Rectal smooth muscle tissue (tissue), 1 donor: Measurements from ENCODE around the gene PCCA.

Source experiments
- H3K27ac ChIP-seq: one replicate; pipeline ENCODE4 v1.7.0; 2013; ENCODE audit warnings: low read depth, low read length, inconsistent platforms
- H3K27me3 ChIP-seq: one replicate; pipeline ENCODE4 v1.7.0; 2013; ENCODE audit warnings: low read length; ENCODE audit not compliant: control insufficient read depth, insufficient read depth
- H3K36me3 ChIP-seq: one replicate; pipeline ENCODE4 v1.7.0; 2013; ENCODE audit warnings: low read length; ENCODE audit not compliant: control insufficient read depth, insufficient read depth
- H3K4me1 ChIP-seq: one replicate; pipeline ENCODE4 v1.7.0; 2013; ENCODE audit warnings: low read length; ENCODE audit not compliant: control insufficient read depth, insufficient read depth
- H3K4me3 ChIP-seq: one replicate; pipeline ENCODE4 v1.7.0; 2013; ENCODE audit warnings: low read length
- H3K9ac ChIP-seq: one replicate; pipeline ENCODE4 v1.7.0; 2013; ENCODE audit warnings: low read length

The PCCA gene, protein sequence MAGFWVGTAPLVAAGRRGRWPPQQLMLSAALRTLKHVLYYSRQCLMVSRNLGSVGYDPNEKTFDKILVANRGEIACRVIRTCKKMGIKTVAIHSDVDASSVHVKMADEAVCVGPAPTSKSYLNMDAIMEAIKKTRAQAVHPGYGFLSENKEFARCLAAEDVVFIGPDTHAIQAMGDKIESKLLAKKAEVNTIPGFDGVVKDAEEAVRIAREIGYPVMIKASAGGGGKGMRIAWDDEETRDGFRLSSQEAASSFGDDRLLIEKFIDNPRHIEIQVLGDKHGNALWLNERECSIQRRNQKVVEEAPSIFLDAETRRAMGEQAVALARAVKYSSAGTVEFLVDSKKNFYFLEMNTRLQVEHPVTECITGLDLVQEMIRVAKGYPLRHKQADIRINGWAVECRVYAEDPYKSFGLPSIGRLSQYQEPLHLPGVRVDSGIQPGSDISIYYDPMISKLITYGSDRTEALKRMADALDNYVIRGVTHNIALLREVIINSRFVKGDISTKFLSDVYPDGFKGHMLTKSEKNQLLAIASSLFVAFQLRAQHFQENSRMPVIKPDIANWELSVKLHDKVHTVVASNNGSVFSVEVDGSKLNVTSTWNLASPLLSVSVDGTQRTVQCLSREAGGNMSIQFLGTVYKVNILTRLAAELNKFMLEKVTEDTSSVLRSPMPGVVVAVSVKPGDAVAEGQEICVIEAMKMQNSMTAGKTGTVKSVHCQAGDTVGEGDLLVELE

DNA sequence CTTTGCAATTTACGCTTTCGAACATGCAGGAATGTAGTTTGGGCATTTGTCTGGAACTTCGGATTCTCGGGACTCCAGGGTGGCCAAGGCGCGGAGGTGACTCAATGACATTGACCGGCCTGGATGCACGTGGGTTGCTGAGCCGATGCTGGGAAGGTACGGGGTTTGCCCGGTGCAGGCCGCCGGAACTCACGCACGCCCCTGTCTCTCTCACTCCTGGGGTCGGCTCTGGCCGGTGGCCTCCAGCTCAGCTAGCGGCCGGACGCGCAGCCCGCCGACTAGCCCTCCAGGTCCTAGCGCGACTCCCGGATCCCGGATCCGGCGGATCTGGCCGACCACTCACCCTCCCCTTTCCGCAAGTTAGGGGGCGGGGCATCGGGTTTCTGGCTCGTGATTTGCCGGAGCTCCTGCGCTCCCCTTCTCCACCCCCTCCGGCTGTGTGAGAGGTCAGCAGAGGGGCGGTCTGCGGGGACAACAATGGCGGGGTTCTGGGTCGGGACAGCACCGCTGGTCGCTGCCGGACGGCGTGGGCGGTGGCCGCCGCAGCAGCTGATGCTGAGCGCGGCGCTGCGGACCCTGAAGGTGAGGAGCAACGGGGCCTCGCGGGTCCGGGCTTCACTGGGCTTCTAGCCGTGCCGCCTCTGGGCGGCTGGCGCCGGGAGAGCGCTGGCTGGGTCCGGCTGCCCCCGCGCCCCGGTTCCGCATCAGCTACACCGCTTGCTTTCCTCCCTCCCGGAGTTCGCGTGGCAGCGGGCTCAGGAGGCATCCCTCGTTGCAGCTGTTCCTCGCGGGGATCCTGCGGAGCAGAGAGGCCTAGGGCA, at the start of gene PCCA:
Gene PCCA (plus strand): TSS at position 450 of the 821 bp plus-strand sequence. CDS start 28 bp downstream, at position 478.
- Histone ChIP-seq H3K4me1 (peaks cover 5% of the 10 kb centered on the region), H3K9ac (peak within 1 kb of the TSS; percentile 35), H3K36me3 (no peaks in the 10 kb centered on the region), H3K27me3 (no peaks in the 10 kb centered on the region), H3K4me3 (peak within 1 kb of the TSS; percentile 95), H3K27ac (peak within 1 kb of the TSS; percentile 77)

DNA sequence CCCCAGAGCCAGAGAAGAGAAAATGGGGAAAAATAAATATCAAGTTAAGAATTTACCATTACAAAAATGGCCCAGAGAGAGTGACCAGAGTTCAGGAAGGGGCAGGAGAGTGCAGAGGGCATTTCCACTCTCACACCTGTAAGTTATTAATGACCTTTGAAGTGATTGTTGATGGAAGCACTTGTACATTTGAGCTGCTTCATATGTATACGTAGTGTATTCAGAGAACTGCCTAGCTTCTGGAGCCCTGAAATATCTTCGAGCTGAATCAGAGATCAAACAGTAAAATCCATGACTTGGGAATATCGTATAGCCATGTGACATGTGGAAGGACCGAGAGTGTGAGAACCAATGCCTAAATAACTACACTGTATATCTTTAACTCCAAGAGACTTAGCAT, 49.2 kb upstream of the PCCA start:
- no peak overlapping the region for H3K9ac ChIP-seq
- H3K27me3 ChIP-seq, result no peaks in the 10 kb centered on the region
- H3K27ac ChIP-seq, result no peak overlapping the region
- H3K4me3 ChIP-seq, result no peak overlapping the region
- no peaks in the 10 kb centered on the region for H3K4me1 ChIP-seq
- H3K36me3 ChIP-seq, result no peaks in the 10 kb centered on the region

DNA sequence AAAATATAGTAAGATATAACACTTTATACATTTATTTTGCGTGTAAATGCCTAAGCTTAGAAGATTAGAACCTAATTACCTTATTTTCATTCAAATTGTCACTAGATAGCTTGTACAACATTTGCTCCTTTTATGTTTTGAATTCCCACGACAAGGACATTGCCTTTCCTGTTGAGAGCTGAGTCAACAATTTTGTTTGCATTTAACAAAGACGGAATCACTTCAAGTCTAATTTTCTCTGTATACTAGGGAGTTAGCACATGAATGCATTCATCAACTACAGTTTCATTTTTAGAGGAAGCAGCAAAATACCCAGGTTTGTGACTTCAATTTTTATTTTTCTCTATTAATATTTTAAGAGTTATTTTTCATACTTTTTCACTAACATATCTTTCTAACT, 48.7 kb upstream of the PCCA start:
- Histone ChIP-seq H3K27ac (no peak overlapping the region), H3K36me3 (no peaks in the 10 kb centered on the region), H3K4me1 (no peaks in the 10 kb centered on the region), H3K27me3 (no peaks in the 10 kb centered on the region), H3K4me3 (no peak overlapping the region), H3K9ac (no peak overlapping the region)

DNA sequence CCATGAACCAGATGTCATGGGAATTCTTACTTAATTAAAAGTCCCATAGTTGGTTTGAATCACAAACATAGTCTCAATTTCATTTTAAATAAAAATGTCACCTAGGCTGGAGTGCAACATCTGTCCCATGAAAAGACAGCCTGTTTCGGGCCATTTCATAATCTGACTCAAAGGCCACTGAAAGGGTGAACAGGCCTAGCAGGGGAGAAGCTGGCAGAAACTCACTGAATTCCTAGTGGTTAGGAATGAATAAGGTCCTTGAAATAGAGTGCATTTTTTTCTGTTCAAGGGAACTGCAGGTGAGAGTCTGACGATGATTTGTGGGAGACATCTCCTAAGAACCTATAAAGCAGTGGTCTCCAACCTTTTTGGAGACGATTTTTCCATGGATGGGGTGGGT, 44.0 kb upstream of the PCCA start:
- no peaks in the 10 kb centered on the region for H3K27me3 ChIP-seq
- no peak overlapping the region for H3K9ac ChIP-seq
- no peaks in the 10 kb centered on the region for H3K4me1 ChIP-seq
- H3K36me3 ChIP-seq, result no peaks in the 10 kb centered on the region
- no peak overlapping the region for H3K27ac ChIP-seq
- no peak overlapping the region for H3K4me3 ChIP-seq

DNA sequence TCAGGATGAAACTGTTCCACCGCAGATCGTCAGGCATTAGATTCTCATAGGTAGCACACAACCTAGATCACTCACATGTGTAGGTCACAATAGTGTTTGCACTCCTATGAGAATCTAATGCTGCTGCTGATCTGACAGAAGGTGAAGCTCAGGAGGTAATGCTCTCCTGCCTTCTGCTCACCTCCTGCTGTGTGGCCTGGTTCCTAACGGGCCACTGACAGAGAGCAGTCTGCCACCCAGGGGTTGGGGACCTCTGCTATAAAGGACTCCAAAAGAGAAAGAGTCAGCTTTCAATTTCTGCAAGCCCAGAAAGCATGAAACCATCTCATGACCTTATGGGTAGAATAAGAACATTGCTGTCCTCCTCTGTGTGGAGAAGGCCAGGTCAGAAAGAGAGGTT, 43.5 kb upstream of the PCCA start:
- Histone ChIP-seq H3K4me1 (no peaks in the 10 kb centered on the region), H3K36me3 (no peaks in the 10 kb centered on the region), H3K27ac (no peak overlapping the region), H3K27me3 (no peaks in the 10 kb centered on the region), H3K9ac (no peak overlapping the region), H3K4me3 (no peak overlapping the region)

DNA sequence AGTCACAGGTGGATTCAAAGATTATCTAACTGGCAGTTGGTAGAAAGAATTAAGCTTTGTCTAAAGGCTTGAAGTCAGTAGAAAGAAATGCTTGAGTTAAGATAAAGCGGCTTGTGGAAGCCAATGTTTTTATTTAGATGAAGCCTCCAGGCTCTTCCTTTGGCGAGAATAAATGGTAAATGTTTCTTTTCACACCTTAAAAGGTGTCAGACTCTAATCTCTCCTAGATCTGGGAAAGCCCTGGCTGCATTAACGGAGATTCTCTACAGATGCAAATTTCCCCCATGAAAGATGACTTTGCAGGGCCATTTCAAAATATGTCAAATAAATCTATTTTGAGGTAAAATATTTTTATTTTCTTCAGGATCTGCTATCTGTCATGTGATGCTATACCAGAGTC, 37.8 kb upstream of the PCCA start:
- Histone ChIP-seq H3K27ac (no peak overlapping the region), H3K27me3 (no peaks in the 10 kb centered on the region), H3K4me1 (no peaks in the 10 kb centered on the region), H3K4me3 (no peak overlapping the region), H3K36me3 (no peaks in the 10 kb centered on the region), H3K9ac (no peak overlapping the region)

DNA sequence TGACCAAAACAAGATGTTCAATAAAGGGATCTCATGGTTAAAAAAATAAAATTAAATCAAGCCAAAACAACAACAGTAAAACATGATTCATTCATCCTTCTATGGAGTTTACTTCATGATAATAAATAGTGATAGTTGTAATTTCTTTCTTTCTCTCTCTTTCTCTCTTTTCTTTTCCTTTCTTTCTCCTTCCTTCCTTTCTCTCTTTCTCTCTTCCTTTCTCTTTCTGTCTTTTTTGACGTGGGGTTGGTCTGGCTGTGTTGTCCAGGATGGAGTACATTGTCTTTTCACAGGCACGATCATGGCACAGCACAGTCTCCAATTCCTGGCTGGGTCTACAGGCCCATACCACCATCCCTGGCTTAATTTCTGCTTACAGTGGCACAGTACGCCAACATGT, 29.1 kb upstream of the PCCA start:
- H3K27ac ChIP-seq, result no peak overlapping the region
- no peak overlapping the region for H3K4me3 ChIP-seq
- H3K4me1 ChIP-seq, result no peaks in the 10 kb centered on the region
- no peak overlapping the region for H3K9ac ChIP-seq
- no peaks in the 10 kb centered on the region for H3K36me3 ChIP-seq
- no peaks in the 10 kb centered on the region for H3K27me3 ChIP-seq

DNA sequence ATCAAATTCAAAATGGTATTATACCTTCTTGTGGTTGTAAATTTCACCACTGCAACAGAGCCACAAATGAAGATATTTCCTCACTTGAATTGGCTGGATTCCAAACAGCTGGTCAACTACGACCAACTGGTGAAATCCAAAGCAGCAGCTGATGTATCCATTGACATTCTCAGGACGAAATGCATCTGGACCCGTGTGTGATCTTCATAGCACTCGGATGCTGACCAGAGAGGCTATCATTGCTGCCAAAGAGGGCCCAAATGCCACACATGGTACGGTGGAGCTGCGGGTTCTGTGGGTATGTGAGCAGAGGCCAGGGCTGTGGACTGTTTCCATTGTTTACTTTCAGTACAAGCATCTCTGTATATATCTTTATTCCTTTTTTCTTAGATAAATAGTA, 25.6 kb upstream of the PCCA start:
- H3K27ac ChIP-seq, result no peak overlapping the region
- no peak overlapping the region for H3K9ac ChIP-seq
- no peaks in the 10 kb centered on the region for H3K36me3 ChIP-seq
- H3K27me3 ChIP-seq, result no peaks in the 10 kb centered on the region
- H3K4me1 ChIP-seq, result no peaks in the 10 kb centered on the region
- H3K4me3 ChIP-seq, result no peak overlapping the region

DNA sequence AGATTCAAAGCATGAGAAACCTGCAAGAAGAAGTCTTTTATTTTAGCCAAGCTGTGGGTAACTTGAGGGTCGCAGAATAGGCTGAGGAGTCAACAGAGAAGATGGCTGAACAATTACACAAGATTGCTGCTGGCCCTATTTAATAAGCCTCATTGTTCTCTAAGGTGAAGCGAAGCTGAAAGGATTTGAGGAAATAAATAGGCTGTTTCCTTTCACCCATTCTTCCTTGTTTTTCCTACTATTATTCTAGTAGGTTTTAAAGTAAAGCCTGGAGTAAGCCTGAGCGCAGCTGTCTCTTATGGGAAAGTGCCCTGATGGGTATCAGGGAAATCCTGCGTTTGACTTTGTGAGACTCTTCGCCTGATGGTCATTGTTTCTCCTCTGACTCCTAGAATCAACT, 25.0 kb upstream of the PCCA start:
- Histone ChIP-seq H3K36me3 (no peaks in the 10 kb centered on the region), H3K9ac (no peak overlapping the region), H3K27ac (no peak overlapping the region), H3K4me3 (no peak overlapping the region), H3K27me3 (no peaks in the 10 kb centered on the region), H3K4me1 (no peaks in the 10 kb centered on the region)

DNA sequence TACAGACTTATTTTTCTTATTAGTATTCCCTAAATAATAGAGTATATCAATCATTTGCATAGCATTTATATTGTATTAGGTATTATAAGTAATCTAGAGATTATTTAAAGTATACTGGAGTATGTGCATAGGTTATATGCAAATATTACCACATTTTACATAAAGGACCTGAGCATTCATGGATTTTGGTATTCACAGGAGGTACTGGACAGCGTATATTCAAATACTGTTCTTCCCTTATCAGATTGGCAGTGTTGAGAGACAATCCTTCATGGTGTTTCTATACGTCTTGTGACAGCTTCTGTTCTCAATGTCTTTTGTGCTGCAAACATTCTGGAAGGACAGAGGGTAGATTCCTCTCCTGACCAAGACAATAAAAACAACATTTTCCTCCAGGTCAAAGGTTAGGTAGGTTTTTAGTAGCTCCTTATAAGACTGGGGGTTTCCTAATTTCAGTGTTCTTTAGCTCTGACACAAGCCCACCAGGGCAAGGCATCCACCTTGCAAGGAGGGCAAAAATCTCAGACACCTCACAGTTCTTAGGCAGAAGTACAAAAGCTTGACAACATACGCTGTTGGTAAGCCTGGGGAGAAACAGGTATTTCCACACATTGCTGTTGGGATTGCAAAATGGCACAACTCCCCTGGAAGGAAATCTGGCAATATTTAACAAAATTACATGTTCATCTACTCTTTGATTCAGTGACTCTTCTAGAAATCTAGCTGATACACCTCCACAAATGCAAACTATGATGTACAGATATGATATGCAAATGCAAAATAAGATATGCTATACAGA, 20.6 kb upstream of the PCCA start:
- H3K27ac ChIP-seq, result no peak overlapping the region

DNA sequence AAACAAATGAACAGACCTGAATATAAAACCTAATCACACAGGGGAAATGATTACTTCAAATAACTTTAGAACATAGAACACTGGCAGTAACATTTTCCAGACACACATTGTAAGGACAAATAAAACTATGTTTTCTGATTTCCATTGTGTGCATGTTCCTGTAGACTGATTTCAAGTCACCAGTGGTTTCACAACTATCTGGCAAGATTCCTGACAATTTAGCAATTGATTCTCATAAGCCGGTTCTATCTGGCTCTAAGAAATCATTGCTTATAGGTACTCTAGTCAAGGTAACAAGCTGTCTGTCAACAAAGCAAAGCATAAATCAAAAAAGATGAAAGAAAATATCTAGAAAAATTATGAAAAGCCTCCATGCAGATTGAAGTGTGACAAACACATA, 19.6 kb upstream of the PCCA start:
- Histone ChIP-seq H3K27ac (no peak overlapping the region), H3K27me3 (no peaks in the 10 kb centered on the region), H3K9ac (no peak overlapping the region), H3K4me1 (no peaks in the 10 kb centered on the region), H3K4me3 (no peak overlapping the region), H3K36me3 (no peaks in the 10 kb centered on the region)

More for the DNA sequence above, 20.6 kb upstream of the PCCA start:
- H3K27me3 ChIP-seq, result no peaks in the 10 kb centered on the region
- H3K4me1 ChIP-seq, result no peaks in the 10 kb centered on the region
- no peaks in the 10 kb centered on the region for H3K36me3 ChIP-seq
- H3K9ac ChIP-seq, result no peak overlapping the region
- no peak overlapping the region for H3K4me3 ChIP-seq
